ENCODE measurements around the gene MLXIP. TPM values are rescaled to one million over a fixed set of nuclear protein-coding genes. Genes with fewer than 3 reads are reported as not detected.

MLXIP gene
- total RNA-seq, 1 experiment from 2014 or later, result 32.4 TPM

GRCh38 chr12:122081697-122082221 lies 3.2 kb downstream of the MLXIP start:
- Histone ChIP-seq H3K9ac (ENCODE audit: extremely low read depth, insufficient read length, low read length) (no peak overlapping the region), H4K20me1 (ENCODE audit: control insufficient read depth, insufficient read depth, insufficient read length) (no peaks in the 10 kb centered on the region), H2BK12ac (ENCODE audit: insufficient read length, low read depth, low read length) (no peak overlapping the region), H3K4ac (ENCODE audit: low read depth, low read length) (no peak overlapping the region), H2BK20ac (ENCODE audit: low read depth, low read length, poor library complexity, severe bottlenecking) (no peak overlapping the region), H3K79me1 (ENCODE audit: insufficient read depth, low read depth, low read length, poor library complexity, severe bottlenecking) (no peaks in the 10 kb centered on the region), H3K4me1 (ENCODE audit: insufficient read depth, low read length) (no peaks in the 10 kb centered on the region), H3K27me3 (ENCODE audit: insufficient read depth, low read length) (no peaks in the 10 kb centered on the region; the same call in 1 of the 2 replicates), H4K91ac (ENCODE audit: insufficient read length, low read depth, low read length) (no peak overlapping the region), H3K56ac (ENCODE audit: insufficient read length, low read depth, low read length) (no peak overlapping the region), H3K23ac (ENCODE audit: insufficient read length, low read depth, low read length) (no peak overlapping the region), H3K4me2 (ENCODE audit: insufficient read depth, insufficient read length, low read length) (no peak overlapping the region), H2AK5ac (ENCODE audit: insufficient read length, low read length) (no peak overlapping the region), H3T11ph (ENCODE audit: low read length) (no peak overlapping the region), H3K9me3 (ENCODE audit: control insufficient read depth, low read depth, low read length) (no peaks in the 10 kb centered on the region), H2BK5ac (ENCODE audit: insufficient read length, low read length) (no peak overlapping the region), H2BK15ac (ENCODE audit: low read depth, low read length) (no peak overlapping the region), H2BK120ac (ENCODE audit: low read depth, low read length, poor library complexity, severe bottlenecking) (no peak overlapping the region), H3K79me2 (ENCODE audit: insufficient read depth, low read length) (peaks cover 5% of the 10 kb centered on the region; the same call in 1 of the 2 replicates), H3K23me2 (ENCODE audit: insufficient read length, low read depth, low read length, poor library complexity, severe bottlenecking) (peaks cover 17% of the 10 kb centered on the region), H4K8ac (replicated peaks; ENCODE audit: insufficient read length, low read depth, low read length) (no peak overlapping the region), H4K5ac (ENCODE audit: insufficient read length, low read depth, low read length) (no peak overlapping the region), H3K14ac (ENCODE audit: insufficient read depth, low read length) (no peak overlapping the region), H2AFZ (ENCODE audit: low read length) (no peak overlapping the region), H3K27ac (ENCODE audit: insufficient read length, low read depth, low read length) (no peak overlapping the region), H3K18ac (ENCODE audit: insufficient read length, low read depth, low read length) (no peak overlapping the region)
- H3K4me1 Mint-ChIP-seq, result peaks cover 27 to 29% of the 10 kb centered on the region in 2 experiments
- no peak for DNase-seq
- H3K36me3 Mint-ChIP-seq (ENCODE audit: insufficient read depth in 1 of 3, low read depth in 3 of 3), result peaks cover 6 to 16% (median 12%) of the 10 kb centered on the region in 3 experiments; a peak in 6 of 7 replicates
- H3K27ac Mint-ChIP-seq, result peak overlapping the region in 1 of 3 experiments; percentile 27; a peak in 1 of 7 replicates
- no CpG with 5 or more reads among the region's 7 CpGs for WGBS (ENCODE audit: extremely low coverage, insufficient read length, low lambda C conversion rate)
- H3K27me3 Mint-ChIP-seq (ENCODE audit: low read depth), result peaks cover 27% of the 10 kb centered on the region
- no peak for TF ChIP-seq CTCF (conservative IDR thresholded peaks at IDR 0.05)
- no peaks in the 10 kb centered on the region for H3K9me3 Mint-ChIP-seq
- peak overlapping the region in 1 of 2 experiments; percentile 27; a peak in 2 of 5 replicates for H3K4me3 Mint-ChIP-seq

Data from H9 (cell line).